Panc1 (cell line): ENCODE results near the gene DRC3. TPM values are rescaled to one million over a fixed set of nuclear protein-coding genes. Genes with fewer than 3 reads are reported as not detected.

Source experiments
- ATAC-seq: fragments of 200-7000 bp; cut with Tn5 transposase; 2 replicates; pipeline ENCODE4 v1.9.1; 2020; ENCODE audit warnings: mild to moderate bottlenecking, moderate library complexity
- BruUV-seq: library from RNA; stranded (reverse); fragments of 400-500 nt; replicated peaks from 2 replicates; lab custom pipeline; 2021; lab: Mats Ljungman, UMichigan
- CTCF ChIA-PET: fragments of 300-600 bp; sonication (Branson Sonifier 250); formaldehyde crosslinking; loops from one replicate; lab custom pipeline; 2022; ENCODE audit warnings: antibody characterized with exemption; lab: Charles Lee
- POLR2A ChIA-PET: fragments of 300-600 bp; sonication (Branson Sonifier 250); formaldehyde crosslinking; loops from one replicate; lab custom pipeline; 2022; ENCODE audit warnings: antibody characterized with exemption; lab: Charles Lee
- DNase-seq: peaks from one replicate; pipeline ENCODE4 v3.0.0-alpha.2; 2010; ENCODE audit warnings: low read depth, low spot score
- H3K27ac ChIP-seq: 2 replicates; pipeline ENCODE4 v1.5.1; 2011; ENCODE audit warnings: mild to moderate bottlenecking, low read length, inconsistent platforms
- H3K27me3 ChIP-seq: fragments of 200-500 bp; sonication (Bioruptor generic); 2 replicates; pipeline ENCODE4 v1.6.0; 2014; ENCODE audit warnings: low read length, inconsistent platforms; ENCODE audit not compliant: control insufficient read depth, insufficient read depth
- H3K36me3 ChIP-seq: fragments of 200-500 bp; sonication (Bioruptor generic); 2 replicates; pipeline ENCODE4 v1.5.1; 2014; ENCODE audit warnings: inconsistent platforms, mild to moderate bottlenecking, low read length, moderate library complexity; ENCODE audit not compliant: control insufficient read depth, insufficient read depth
- H3K4me1 ChIP-seq: 2 replicates; pipeline ENCODE4 v1.5.1; 2011; ENCODE audit warnings: inconsistent platforms, mild to moderate bottlenecking, low read length, moderate library complexity; ENCODE audit not compliant: control insufficient read depth, insufficient read depth
- H3K4me3 ChIP-seq, 2 experiments: 2 replicates each; pipeline ENCODE4 v1.5.1; 2011 to 2012; ENCODE audit warnings: low read depth in 2 of 2, low read length in 2 of 2, mild to moderate bottlenecking in 2 of 2, inconsistent platforms in 1 of 2, moderate library complexity in 1 of 2
- H3K9me3 ChIP-seq: fragments of 200-500 bp; sonication (Bioruptor generic); 2 replicates; pipeline ENCODE4 v1.5.1; 2014; ENCODE audit warnings: low read depth, mild to moderate bottlenecking, inconsistent platforms, low read length, moderate library complexity; ENCODE audit not compliant: control insufficient read depth, insufficient read depth
- POLR2AphosphoS5 ChIP-seq: IDR thresholded peaks from 2 replicates; pipeline ENCODE4 v1.6.1; 2012; ENCODE audit warnings: mild to moderate bottlenecking, low read depth, low read length, moderate library complexity
- SIN3A ChIP-seq: IDR thresholded peaks from 2 replicates; pipeline ENCODE4 v1.6.1; 2012; ENCODE audit warnings: low read depth, mild to moderate bottlenecking, low read length, moderate library complexity, borderline replicate concordance; ENCODE audit not compliant: insufficient read depth
- TCF7L2 ChIP-seq: IDR thresholded peaks from 2 replicates; pipeline ENCODE4 v1.6.1; 2011; ENCODE audit warnings: mild to moderate bottlenecking, low read depth, low read length, inconsistent platforms
- in situ Hi-C: cut with HindIII; loops from 2 replicates; pipeline ENCODE4 v1.10.0; 2016; ENCODE audit warnings: low sequenced_read_pairs, low pct_unique_long_range_greater_than_20kb
- intact Hi-C: fragments of 100-400 bp; cut with micrococcal nuclease; formaldehyde crosslinking; loops from one replicate; pipeline ENCODE4 v1.10.0; 2022; ENCODE audit not compliant: unreplicated experiment
- total RNA-seq: library from RNA; stranded (reverse); gene quantifications from one replicate; pipeline ENCODE4 v1.2.1, GENCODE V29; 2021; ENCODE audit not compliant: unreplicated experiment
- TF ChIP-seq, protein P1 (sequence below): fragments of 450-650 bp; IDR thresholded peaks from 2 replicates; pipeline ENCODE4 v1.5.1; 2017; ENCODE audit warnings: mild to moderate bottlenecking
- TF ChIP-seq, protein P2 (sequence below), 2 experiments: IDR thresholded peaks; 2 replicates each; pipeline ENCODE4 v1.6.1; 2011 to 2012; ENCODE audit warnings: low read depth in 2 of 2, control low read depth in 1 of 2, low read length in 1 of 2, mild to moderate bottlenecking in 1 of 2, moderate library complexity in 1 of 2; ENCODE audit not compliant: insufficient read depth in 1 of 2

Gene DRC3
- total RNA-seq, 1 experiment from 2014 or later, result 3.6 TPM

DNA sequence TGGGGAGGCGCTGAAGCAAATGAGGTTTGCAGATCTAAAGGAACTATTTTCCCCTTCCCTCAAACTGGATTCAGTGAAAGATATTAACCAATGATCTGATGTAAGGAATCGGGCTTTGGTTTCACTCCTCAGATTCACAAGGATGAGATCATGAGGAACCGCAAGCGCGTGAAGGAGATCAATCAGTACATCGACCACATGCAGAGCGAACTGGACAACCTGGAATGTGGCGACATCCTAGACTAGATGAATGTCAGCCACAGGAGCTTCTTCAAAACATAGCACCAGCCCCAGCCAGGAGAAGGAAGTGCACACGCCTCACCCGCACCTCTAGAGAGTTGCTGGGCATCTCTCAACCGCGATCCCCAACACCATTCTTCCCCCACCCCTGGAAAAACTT is 43.8 kb downstream of the DRC3 start:
- ChIA-PET CTCF (no interaction called here), POLR2A (no interaction called here)
- no TSS peak for BruUV-seq
- Histone ChIP-seq H3K27ac (no peak overlapping the region), H3K4me1 (no peaks in the 10 kb centered on the region), H3K27me3 (no peaks in the 10 kb centered on the region), H3K36me3 (no peaks in the 10 kb centered on the region), H3K9me3 (no peaks in the 10 kb centered on the region), H3K4me3 (no peak overlapping the region)
- in situ Hi-C loops, result no loop called here
- ATAC-seq (no peak), DNase-seq (no peak)
- intact Hi-C loops, result no loop called here
- TF ChIP-seq SIN3A, result no peak
- TF ChIP-seq, protein P1, sequence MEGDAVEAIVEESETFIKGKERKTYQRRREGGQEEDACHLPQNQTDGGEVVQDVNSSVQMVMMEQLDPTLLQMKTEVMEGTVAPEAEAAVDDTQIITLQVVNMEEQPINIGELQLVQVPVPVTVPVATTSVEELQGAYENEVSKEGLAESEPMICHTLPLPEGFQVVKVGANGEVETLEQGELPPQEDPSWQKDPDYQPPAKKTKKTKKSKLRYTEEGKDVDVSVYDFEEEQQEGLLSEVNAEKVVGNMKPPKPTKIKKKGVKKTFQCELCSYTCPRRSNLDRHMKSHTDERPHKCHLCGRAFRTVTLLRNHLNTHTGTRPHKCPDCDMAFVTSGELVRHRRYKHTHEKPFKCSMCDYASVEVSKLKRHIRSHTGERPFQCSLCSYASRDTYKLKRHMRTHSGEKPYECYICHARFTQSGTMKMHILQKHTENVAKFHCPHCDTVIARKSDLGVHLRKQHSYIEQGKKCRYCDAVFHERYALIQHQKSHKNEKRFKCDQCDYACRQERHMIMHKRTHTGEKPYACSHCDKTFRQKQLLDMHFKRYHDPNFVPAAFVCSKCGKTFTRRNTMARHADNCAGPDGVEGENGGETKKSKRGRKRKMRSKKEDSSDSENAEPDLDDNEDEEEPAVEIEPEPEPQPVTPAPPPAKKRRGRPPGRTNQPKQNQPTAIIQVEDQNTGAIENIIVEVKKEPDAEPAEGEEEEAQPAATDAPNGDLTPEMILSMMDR, result no peak
- TF ChIP-seq POLR2AphosphoS5, result no peak
- TF ChIP-seq TCF7L2, result no peak
- TF ChIP-seq, protein P2, sequence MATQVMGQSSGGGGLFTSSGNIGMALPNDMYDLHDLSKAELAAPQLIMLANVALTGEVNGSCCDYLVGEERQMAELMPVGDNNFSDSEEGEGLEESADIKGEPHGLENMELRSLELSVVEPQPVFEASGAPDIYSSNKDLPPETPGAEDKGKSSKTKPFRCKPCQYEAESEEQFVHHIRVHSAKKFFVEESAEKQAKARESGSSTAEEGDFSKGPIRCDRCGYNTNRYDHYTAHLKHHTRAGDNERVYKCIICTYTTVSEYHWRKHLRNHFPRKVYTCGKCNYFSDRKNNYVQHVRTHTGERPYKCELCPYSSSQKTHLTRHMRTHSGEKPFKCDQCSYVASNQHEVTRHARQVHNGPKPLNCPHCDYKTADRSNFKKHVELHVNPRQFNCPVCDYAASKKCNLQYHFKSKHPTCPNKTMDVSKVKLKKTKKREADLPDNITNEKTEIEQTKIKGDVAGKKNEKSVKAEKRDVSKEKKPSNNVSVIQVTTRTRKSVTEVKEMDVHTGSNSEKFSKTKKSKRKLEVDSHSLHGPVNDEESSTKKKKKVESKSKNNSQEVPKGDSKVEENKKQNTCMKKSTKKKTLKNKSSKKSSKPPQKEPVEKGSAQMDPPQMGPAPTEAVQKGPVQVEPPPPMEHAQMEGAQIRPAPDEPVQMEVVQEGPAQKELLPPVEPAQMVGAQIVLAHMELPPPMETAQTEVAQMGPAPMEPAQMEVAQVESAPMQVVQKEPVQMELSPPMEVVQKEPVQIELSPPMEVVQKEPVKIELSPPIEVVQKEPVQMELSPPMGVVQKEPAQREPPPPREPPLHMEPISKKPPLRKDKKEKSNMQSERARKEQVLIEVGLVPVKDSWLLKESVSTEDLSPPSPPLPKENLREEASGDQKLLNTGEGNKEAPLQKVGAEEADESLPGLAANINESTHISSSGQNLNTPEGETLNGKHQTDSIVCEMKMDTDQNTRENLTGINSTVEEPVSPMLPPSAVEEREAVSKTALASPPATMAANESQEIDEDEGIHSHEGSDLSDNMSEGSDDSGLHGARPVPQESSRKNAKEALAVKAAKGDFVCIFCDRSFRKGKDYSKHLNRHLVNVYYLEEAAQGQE (IDR thresholded peaks at IDR 0.05; ENCODE audit: insufficient read depth in 1 of 2, low read depth in 2 of 2, low read length in 1 of 2), result no peak

DNA sequence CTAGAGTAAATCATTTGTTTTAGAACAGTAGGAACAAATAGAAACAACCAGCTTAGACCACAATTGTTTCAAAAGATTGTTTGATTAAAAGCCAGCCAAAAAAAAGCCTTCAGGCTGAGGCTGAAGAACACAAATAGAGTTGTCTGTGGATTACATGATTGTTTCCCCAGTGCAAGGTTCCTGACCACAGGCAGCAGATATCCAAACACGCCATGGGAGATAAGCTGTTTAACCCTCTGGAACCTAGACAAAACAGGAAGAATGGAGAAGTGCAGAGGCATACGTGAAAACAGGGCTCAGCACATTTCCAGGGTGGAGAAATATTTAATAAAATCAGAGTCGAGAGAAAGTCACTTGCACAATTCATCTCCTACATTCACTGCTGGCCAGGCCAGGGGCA is 45.3 kb downstream of the DRC3 start:
- Histone ChIP-seq H3K4me3 (no peak overlapping the region), H3K9me3 (no peaks in the 10 kb centered on the region), H3K4me1 (no peaks in the 10 kb centered on the region), H3K27me3 (no peaks in the 10 kb centered on the region), H3K36me3 (no peaks in the 10 kb centered on the region), H3K27ac (no peak overlapping the region)
- TF ChIP-seq SIN3A, result no peak
- TF ChIP-seq, protein P1, result no peak
- TF ChIP-seq, protein P2 (IDR thresholded peaks at IDR 0.05; ENCODE audit: insufficient read depth in 1 of 2, low read depth in 2 of 2, low read length in 1 of 2), result no peak
- intact Hi-C loops, result no loop called here
- ChIA-PET POLR2A (no interaction called here), CTCF (no interaction called here)
- DNase-seq (no peak), ATAC-seq (no peak)
- in situ Hi-C loops, result no loop called here
- no TSS peak for BruUV-seq
